ENCODE data around the gene ST14. TPM values are rescaled to one million over a fixed set of nuclear protein-coding genes. Genes with fewer than 3 reads are reported as not detected.

ST14 gene
- total RNA-seq, 2 donors from 2014 or later = 4.9 to 6.9 TPM

- no peak overlapping the region for H3K4me3 ChIP-seq
- no peak for DNase-seq (ENCODE audit: low spot score)
- peaks cover 21 to 40% of the 10 kb centered on the region in 2 donors for H3K4me1 ChIP-seq (ENCODE audit: control insufficient read depth in 1 of 2, low read depth in 2 of 2)
- no peaks in the 10 kb centered on the region for H3K27me3 ChIP-seq (replicated peaks; ENCODE audit: insufficient read depth)
- H3K9me3 ChIP-seq = no peaks in the 10 kb centered on the region
- no peak for ATAC-seq (ENCODE audit: insufficient number of reproducible peaks, low FRiP score, low read depth)
- peaks cover 10% of the 10 kb centered on the region for H3K36me3 ChIP-seq
- peak overlapping the region; percentile 48 to 51 for H3K27ac ChIP-seq
- no peak for TF ChIP-seq CTCF (IDR thresholded peaks at IDR 0.05)
Observed at GRCh38 chr11:130121445-130121978, 38.1 kb upstream of the ST14 start.

GRCh38 chr11:130122141-130122575 is 37.4 kb upstream of the ST14 start:
- TF ChIP-seq CTCF (IDR thresholded peaks at IDR 0.05) = no peak
- Histone ChIP-seq H3K36me3 (peaks cover 10% of the 10 kb centered on the region), H3K9me3 (no peaks in the 10 kb centered on the region), H3K4me1 (ENCODE audit: control insufficient read depth in 1 of 2, low read depth in 2 of 2) (peaks cover 21 to 40% of the 10 kb centered on the region in 2 donors), H3K27ac (peak overlapping the region; percentile 48 to 51), H3K4me3 (no peak overlapping the region), H3K27me3 (replicated peaks; ENCODE audit: insufficient read depth) (no peaks in the 10 kb centered on the region)
- DNase-seq (ENCODE audit: low spot score) (no peak), ATAC-seq (ENCODE audit: insufficient number of reproducible peaks, low FRiP score, low read depth) (no peak)

GRCh38 chr11:130123414-130124040 is 36.1 kb upstream of the ST14 start:
- H3K36me3 ChIP-seq = peaks cover 19% of the 10 kb centered on the region
- peaks cover 21 to 40% of the 10 kb centered on the region in 2 donors for H3K4me1 ChIP-seq (ENCODE audit: control insufficient read depth in 1 of 2, low read depth in 2 of 2)
- no peak overlapping the region for H3K4me3 ChIP-seq
- no peak for ATAC-seq (ENCODE audit: insufficient number of reproducible peaks, low FRiP score, low read depth)
- H3K27me3 ChIP-seq (replicated peaks; ENCODE audit: insufficient read depth) = no peaks in the 10 kb centered on the region
- no peak for DNase-seq (ENCODE audit: low spot score)
- no peaks in the 10 kb centered on the region for H3K9me3 ChIP-seq
- H3K27ac ChIP-seq = peak overlapping the region; percentile 70 to 75
- no peak for TF ChIP-seq CTCF (IDR thresholded peaks at IDR 0.05)

GRCh38 chr11:130124096-130124495 is 35.5 kb upstream of the ST14 start:
- DNase-seq (ENCODE audit: low spot score) (peak; percentile 51), ATAC-seq (ENCODE audit: insufficient number of reproducible peaks, low FRiP score, low read depth) (peak; percentile 98)
- H3K27me3 ChIP-seq (replicated peaks; ENCODE audit: insufficient read depth) = no peaks in the 10 kb centered on the region
- peak overlapping the region; percentile 18 for H3K4me3 ChIP-seq
- H3K27ac ChIP-seq = peak overlapping the region; percentile 70 to 75
- H3K36me3 ChIP-seq = peaks cover 25% of the 10 kb centered on the region
- peaks cover 21 to 40% of the 10 kb centered on the region in 2 donors for H3K4me1 ChIP-seq (ENCODE audit: control insufficient read depth in 1 of 2, low read depth in 2 of 2)
- no peak for TF ChIP-seq CTCF (IDR thresholded peaks at IDR 0.05)
- no peaks in the 10 kb centered on the region for H3K9me3 ChIP-seq

GRCh38 chr11:130125638-130126037 is 33.9 kb upstream of the ST14 start:
- ATAC-seq (ENCODE audit: insufficient number of reproducible peaks, low FRiP score, low read depth) = no peak
- no peak for TF ChIP-seq CTCF (IDR thresholded peaks at IDR 0.05)

More at GRCh38 chr11:130125638-130126037, 33.9 kb upstream of the ST14 start:
- no peak overlapping the region for H3K27ac ChIP-seq
- H3K27me3 ChIP-seq (replicated peaks; ENCODE audit: insufficient read depth) = no peaks in the 10 kb centered on the region
- no peaks in the 10 kb centered on the region for H3K9me3 ChIP-seq
- no peak for DNase-seq (ENCODE audit: low spot score)
- H3K36me3 ChIP-seq = peaks cover 34% of the 10 kb centered on the region
- H3K4me1 ChIP-seq (ENCODE audit: control insufficient read depth in 1 of 2, low read depth in 2 of 2) = peaks cover 21 to 35% of the 10 kb centered on the region in 2 donors
- no peak overlapping the region for H3K4me3 ChIP-seq
